ENCODE data around the gene PTGER1. TPM values are rescaled to one million over a fixed set of nuclear protein-coding genes. Genes with fewer than 3 reads are reported as not detected.
"Not testable (repeated sequence)": the region's sequence is repeated elsewhere in the genome, so short reads cannot be mapped to it uniquely, and the experiment has no call there.

PTGER1 gene
- polyA plus RNA-seq, 1 donor = 1.6 TPM

DNA sequence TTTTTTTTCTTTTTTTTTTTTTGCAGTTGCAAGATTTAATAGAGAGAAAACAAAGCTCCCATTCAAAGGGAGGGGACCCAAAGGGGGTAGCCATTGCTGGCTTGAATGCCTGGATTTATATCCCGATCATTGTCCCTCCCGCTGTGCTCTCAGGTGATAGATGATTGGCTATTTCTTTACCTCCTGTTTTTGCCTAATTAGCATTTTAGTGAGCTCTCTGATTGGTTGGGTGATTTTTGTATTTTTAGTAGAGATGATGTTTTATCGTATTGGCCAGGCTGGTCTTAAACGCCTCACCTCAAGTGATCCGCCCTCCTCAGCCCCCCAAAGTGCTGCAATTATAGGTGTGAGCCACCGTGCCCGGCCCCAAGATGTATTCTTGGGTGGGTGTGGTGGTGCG, 29.4 kb upstream of the PTGER1 start:
- not testable (repeated sequence) for DNase-seq

DNA sequence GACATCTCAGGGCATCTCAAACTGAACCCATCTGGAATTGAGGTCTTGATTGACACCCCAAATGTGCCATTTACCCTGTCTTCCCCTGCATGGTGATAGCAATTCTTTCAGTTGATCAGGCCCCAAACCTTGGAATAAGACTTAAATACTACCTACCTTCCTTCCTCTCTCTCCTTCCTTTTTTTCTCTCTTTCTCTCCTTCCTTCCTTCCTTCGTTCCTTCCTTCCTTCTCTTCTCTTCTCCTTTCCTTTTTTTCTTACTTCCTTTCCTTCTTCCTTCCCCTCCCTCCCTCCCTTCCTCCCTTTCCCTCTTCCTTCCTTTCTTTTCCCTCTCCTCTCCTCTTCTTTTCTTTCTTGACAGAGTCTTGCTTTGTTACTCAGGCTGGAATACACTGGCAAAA, 28.1 kb upstream of the PTGER1 start:
- DNase-seq = no peak

DNA sequence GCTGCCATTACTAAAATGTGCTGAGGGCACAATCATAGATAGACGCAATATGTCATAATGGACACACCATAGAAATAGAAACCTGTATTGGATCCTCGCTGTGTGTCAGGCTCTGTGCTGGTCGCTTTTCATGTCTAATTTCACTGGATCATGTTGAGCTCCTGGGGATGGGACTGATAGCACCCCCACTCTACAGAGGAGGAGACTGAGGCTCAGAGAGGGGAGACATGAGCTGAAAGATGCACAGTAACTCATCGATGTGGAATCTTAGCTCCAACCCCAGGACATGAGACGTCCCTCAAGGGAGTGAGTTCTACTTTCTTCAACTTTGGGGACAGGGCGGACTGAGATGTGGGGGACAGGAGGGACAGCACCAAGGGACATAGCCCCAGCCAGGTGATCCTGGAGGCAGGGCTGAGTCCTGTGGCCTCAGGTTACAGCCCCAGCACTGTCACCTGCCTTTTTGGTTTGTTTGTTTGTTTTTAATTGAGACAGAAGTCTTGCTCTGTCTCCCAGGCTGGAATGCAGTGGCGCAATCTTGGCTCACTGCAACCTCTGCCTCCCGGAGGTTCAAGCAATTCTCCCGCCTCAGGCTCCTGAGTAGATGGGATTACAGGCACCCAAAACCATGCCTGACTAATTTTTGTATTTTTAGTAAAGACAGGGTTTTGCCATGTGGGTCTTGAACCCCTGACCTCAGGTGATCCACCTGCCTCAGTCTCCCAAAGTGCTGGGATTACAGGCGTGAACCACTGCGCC, 27.4 kb upstream of the PTGER1 start:
- no peak for DNase-seq

DNA sequence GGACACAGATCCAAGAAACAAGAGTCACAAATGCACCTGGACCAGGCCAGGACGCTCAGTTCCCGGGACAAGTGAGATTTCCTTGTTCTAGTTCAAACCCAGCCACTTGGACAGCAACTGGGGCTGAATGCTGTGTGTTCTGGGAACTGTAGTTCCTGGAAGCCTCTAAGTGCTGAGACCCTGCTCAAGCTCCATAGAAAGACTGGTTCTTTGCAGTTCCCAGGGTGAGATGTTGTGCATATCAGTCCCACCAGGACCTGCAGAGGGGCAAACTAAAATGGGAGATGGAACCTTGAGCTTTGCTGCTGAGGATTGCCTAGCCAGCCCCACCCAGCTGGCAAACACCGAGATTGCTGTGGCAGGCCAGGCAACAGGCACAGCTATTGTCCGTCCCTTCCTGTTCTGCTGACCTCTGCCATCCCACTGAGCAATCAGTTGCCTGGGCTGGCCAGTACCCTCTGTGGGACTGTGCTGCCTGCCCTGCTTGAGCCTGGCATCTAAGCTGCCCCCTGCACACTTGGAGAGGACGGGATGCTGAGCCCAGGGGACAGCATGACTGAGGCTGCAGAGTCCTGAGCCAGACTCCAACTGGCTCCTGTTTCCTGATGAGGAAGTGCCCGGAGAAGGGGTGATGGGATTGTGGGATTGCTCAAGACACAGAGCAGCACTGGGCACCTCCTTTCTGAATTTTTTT, 22.2 kb upstream of the PTGER1 start:
- DNase-seq = no peak

DNA sequence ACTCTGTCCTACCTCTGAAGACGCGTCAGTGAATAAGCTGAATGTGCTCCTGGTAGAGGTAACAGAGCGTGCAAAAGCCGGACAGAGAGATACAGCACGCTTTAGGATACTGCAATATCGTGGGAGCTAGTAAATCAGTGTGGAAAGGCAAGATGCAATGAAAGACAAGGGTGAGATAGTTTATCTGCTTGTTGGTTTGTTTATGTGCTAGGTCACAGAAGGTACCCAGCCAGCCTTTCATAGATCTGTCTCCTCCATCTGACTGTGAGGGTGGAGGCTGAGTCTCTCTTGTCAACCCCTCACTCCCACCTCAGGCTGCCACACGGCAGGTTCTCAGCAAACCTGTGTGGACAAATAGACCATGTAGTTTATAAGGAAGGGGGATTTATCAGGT, 21.7 kb upstream of the PTGER1 start:
- no peak for DNase-seq

DNA sequence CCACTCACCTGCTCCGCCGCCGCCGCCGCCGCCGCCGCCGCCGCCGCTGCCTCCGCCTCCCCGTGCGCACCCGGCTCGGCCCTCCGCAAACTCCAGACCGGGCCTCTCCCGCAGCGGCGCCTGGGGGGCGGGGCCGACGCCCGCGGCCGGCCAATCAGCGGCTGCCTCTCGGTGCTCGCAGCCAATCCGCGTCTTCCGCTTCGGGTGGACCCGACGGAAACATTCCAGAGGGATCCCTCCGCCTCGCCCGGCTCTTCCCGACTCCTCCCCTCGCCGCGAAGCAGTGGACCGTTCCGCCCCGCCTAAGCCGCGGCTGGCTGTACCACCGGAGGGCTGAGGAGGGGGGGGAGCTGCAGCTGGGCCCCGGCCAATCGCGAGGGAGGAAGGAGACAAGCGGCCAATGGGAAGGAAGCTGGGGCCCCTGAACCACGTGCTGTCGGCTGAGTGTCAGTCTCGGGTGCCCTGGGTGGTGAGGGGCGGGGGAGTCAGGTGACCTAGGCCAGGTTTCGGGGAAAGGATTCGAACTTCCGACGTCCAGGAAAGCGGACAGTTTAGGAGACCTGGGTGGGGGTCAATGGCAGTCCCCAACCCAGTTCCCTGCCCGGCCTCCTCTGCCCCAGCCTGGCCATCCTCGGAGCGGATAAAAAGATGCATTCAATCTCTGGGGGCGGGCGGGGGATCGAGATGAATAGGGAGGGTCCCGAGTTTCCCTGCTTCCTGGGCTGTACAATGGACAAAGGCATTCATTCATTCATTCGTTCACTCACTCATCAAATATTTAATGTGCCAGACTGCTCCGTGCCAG, 21.1 kb upstream of the PTGER1 start, which contains the start of gene GIPC1:
GIPC1 (minus strand) TSS at position 99 of the 805 bp plus-strand sequence. CDS start 13,151 bp downstream, outside the sequence.
- DNase-seq = peak; percentile 97

DNA sequence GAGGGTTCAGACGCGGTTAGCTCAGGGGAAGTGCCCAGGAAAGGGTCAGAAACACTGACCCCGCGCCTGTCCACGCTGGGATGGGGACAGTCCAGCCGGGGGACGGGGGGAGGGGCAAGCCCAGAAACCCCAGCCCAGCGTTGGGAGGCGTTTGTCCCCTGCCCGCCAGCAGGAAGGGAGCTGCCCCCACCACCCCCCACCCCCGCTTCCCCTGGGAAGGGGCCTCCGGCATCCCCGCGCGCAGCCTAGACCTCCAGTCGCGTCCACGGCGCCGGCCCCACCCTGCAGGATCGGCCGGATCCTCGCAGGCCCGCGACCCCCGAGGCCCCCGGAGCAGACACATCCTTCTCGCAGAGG, 20.5 kb upstream of the PTGER1 start:
- DNase-seq = no peak

DNA sequence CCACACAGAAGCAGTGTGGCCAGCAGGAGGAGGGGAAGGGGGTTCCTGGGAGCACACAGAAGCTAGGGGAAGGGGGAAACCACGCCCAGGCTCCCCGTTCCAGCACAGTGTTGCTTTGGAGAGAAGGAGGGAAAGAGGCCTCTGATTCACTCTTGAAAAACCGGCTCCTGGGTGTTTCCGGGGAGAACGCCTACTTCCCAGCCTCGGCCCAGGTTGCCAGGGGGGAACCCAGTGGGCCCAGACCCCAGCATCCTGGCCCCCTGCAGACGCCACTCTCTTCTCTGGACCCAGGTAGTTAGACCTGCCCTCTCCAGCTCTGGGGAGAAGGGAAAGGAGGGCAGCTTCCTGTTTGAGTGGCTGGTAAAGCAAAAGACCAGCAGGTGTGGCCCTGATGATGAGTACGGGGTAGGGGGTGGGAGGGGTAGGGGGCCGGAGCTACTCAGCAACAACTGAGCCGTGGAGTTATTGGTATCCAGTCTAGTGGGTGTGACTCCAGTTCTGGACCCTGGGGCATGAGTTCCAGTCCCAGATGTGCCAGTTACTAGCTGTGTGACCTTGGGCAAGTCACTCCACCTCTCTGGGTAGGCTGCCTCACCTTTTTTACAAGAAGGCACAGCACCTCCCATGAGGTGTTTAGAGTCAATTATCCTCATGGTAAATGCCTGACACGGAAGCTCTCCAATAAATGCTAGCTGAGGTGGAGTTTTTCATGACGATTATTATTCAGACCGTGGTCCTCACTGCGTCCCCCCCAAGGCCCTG, 19.9 kb upstream of the PTGER1 start:
- DNase-seq = no peak

DNA sequence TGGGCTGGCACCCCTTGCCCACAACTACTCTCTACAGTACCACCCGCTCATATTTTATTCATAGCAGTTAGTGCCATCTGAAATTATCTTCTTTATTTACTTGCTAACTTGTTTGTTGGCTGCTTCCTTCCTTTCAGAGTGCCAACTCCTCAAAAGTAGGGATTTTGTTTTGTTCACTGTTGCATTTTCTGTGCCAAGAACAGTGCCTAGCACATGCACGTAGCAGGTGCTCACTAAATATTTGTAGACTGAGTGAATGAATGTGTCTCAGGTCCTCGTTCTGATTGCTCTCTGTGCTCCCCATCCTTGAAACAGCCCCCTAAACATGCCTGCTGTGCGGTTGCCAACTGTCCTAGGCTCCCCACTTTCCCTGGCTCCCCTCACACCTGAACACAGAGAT, 19.3 kb upstream of the PTGER1 start:
- no peak for DNase-seq

DNA sequence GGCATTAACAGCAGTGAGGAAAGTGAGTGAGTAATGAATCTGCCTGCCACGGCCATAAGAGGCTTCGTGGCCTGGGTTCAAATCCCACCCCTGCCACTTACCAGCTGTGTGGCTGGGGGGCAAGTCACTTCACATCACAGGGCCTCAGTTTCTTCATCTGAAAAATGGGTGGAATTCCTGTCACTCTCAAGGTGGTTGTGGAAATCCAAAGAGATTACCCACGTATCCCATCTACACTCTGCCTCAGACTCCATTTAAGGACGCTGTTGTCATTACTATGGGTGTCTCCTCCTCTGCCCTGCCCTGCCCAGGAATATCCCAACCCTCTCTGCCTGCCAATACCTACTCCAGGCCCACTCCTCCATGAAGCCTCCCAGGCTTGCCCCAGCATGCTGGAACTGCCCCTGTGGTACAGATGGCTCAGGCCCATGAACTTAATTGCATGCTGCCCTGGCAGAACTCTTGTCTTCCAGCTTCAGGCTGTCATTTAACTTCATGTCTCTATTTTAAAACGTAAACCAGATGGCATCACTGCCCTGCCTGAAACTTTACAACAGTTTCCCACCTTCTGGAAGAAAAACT, 17.7 kb upstream of the PTGER1 start:
- no peak for DNase-seq

DNA sequence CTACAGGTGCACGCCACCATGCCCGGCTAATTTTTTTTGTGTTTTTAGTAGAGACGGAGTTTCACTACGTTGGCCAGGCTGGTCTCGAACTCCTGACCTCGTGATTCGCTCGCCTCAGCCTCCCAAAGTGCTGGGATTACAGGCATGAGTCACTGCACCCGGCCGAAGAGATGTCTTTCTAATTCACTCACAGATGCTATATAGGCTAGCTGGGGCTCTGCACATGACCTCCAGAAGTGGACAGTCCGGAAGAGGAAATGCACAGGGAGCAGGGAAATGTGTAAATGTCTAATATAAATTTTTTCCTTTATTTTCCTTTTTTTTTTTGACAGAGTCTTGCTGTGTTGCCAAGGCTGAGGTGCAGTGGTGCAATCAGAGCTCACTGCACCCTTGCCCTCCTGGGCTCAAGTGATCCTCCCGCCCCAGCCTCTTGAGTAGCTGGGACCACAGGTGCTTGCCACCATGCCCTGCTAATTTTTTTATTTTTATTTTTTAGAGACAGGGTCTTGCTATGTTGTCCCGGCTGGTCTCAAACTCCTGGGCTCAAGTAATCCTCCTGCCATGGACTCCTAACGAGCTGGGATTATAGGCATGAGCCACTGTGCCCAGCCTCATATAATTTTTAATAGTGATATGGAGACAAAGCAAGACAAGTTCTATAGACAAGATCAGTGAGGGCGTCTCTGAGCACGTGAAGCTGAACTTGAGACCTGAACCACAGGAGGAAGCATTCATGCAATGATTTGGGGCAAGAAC, 12.4 kb upstream of the PTGER1 start:
- DNase-seq = no peak

DNA sequence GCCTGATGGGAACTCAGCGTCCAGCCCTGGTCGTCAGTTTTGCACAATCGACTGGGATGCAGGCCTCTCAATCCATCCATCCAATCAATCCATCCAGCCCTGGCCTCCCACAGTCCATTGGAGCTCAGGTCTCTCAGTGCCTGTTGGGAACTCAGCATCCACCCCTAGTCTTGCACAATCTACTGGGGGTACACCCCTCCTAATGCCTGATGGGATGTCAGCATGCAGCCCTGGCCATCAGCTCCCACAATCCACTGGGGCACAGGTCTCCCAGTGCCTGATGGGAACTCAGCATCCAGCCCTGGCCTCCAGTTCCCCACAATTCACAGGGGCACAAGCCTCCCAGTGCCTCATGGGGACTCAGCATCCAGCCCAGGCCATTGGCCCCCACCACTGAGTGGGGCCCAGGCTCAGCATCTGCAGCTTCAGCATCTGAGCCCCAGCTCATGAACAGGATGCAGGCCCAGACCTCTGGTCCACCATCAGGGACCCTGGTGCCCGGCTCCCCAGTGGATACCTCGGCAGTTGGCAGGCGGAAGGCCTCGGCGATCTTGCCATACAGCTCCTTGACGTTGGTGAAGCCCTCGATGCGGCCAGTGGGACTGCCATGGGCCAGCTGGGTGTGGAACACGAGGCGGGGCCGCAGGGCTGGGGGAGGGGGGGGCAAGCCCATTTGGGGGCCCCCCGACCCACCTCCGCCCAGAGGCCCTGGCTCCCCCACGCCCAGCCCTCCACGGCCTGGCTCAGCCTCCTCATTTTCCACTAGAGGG, 7.2 kb upstream of the PTGER1 start:
- DNase-seq = no peak

DNA sequence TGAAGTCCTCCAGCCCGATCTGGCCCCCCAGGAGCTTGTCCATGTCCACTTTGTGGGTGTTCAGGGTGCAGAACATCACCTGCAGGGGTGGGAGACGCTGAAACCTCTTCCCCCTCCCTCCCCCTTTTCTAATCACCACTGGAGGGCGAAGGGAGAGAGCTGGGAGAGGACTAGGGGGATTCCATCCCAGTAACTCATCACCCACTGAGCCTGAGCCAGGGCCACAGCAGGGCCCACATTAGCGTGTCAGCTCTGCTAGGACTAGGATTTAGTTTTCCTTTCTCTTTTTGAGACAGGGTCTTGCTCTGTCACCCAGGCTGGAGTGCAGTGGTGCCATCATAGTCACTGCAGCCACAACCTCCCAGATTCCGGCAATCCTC, 5.5 kb upstream of the PTGER1 start:
- DNase-seq = no peak

DNA sequence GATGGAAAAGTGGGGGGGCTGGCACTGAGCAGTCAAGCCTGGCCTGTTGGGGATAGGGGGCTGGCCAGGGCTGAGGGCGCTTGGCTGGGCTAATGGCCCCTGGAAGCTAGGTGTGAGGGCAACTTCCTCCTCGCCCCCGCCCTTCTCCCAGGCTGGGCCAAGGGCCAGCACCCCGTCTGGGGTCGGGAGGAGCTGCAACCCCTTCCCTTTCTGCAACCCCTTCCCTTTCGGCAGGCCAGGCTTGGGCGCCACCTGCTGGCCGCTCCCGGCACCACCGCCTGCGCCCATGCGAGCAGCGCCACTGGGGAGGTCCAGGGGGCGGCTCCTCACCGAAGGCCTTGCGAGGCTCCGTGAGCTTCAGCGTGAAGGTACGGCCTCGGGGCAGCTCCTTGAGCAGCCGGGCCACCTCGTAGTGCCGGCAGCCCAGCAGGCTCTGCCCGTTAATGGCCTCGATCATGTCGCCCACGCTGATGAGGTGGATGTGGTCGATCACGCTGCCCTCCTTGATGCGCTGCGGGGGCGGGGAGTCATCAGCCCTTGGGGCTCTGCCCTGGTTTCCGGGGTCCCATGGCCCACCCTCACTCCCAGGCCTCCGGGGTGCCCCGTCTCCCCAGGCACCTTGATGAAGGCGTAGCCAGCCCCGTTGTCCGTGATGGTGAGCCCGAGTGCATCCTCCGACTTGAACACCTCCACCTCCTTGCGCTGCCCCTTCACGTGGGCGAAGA, 5.0 kb upstream of the PTGER1 start:
- DNase-seq = peak; percentile 65

DNA sequence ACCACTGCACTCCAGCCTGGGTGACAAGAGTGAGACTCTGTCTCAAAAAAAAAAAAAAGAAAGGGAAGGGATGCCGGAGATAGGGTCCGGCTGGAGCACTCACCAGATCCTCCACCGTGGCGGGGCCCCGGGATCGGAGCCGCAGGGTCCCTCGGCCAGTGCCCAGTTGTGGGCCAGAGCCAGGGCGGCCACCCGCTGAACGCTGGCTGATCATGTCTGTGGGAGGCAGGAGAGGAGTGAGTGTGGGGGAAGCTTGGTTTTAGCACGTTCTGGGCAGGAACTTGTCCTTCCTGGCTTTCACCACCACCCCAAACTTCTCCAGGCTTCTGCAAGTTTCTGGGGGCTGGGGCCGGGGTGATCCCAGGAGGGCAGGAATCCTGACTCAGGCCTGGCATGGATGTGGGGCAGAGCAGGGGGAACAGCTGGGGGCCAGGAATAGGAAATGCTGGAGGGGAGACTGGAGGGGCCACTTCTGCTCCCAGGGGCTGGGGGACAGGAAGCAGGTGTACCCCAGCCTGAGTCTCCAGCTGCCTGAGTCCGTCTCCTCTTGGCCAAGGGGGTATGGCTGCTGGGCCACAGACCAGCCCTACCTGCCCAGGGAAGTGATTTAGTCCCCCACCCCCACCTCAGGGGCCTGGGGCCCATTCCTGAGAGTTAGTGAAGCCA, 4.3 kb upstream of the PTGER1 start:
- DNase-seq = no peak

DNA sequence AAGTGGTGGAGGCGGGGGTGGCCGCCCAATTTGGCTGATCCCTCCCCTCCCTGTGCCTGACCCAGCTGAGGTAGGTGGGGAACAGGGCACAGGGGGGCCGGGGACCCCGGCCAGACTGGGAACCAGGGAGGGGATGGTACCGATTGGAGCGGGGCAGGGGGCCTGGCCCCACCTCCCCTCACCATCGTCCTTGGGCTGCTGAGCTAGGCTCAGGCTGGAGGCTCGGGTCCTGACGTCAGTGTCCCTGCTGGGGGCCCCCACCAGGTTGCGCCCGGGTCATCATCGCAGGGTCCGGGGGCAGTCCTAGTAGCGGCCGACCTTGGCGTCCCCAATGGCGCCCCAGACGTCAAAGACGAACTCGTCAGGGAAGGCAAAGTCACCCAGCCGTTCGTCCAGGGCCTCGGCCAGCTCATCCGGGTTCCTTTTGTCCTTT, 3.0 kb upstream of the PTGER1 start:
- no peak for DNase-seq

DNA sequence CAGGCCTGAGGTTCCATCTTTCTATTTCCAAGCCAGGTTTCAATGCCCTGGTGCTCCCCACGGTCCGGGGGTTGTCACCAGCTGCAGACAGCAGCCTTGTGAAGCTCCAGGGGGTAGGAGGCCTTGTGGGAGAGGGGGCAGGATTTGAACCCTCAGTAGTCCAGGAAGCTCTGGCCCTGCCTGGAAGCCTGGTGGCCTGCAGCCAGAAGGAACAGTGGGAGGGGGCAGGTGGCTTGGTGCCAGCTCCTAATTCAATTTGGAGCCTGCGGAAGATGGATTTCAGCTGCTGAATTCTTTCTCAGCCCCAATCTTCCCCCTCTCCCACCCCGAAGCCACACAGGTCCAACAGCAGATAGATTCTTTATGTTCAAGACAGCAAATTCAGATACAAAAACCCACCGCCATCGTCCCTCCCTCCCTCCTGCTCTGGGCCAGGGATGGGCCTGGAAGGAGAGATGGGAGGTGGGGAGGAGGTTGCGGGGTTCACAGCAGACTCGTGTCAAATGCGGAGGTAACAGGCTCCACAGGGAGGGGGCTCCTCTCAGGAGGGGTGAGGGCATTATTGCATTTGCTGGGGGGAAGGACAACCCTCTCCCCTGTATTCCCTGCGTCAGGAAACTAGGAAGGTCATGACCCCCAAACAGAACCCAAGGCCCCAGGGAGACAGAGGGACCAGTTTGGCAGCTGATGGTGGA, 2.4 kb upstream of the PTGER1 start:
- peak; percentile 77 for DNase-seq

DNA sequence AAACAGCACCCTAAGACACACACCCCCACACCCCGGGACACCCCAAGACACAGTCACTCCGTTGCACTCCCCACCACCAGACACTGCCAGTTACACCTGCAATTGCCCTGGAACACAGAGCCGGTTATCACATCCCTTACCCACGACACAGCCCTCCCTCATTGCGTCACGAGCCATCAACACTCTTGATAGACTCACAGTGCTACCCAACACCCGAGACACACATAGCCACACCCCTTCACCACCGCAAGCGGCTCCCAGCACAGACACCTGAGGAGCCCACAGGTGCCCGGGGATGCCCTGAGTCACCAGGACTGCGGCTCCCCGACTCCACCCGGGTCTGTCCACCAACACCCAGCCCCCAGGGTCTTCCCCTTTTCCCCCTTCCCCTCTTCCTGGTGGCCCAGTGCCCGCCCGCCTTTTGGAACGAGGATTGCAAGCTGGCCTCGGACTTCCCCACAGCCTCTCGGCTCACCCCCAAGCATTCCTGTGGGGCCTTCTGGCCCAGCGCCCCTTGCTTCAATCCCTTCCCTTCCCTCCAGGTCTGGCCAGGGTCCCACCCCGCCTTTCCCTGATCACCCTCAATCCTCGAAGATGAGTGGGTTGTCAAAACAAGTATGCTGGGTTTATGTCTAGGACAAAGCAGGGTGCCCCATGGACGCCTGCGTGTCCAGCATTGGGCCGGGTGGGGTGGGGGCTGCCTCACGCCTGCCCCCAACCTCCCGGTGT, 1.7 kb upstream of the PTGER1 start:
- DNase-seq = no peak

Measured in left kidney (tissue), 2 donors.